A549 (cell line): Measurements from ENCODE around the gene LATS1. TPM values are rescaled to one million over a fixed set of nuclear protein-coding genes. Genes with fewer than 3 reads are reported as not detected.

Experiments used
- ATAC-seq, 2 experiments: fragments of 200-7000 bp in 1 of 2; fragments of >200 bp in 1 of 2; cut with Nextera tagmentation in 1 of 2; cut with Tn5 transposase in 1 of 2; 3 replicates each; pipeline versions ENCODE4 v1.8.0 to v1.9.1; 2018 to 2020; ENCODE audit warnings: mild to moderate bottlenecking in 1 of 2, moderate library complexity in 1 of 2
- CTCF ChIA-PET: fragments of 300-600 bp; sonication (Branson Sonifier 250); formaldehyde crosslinking; extraction: SDS; loops from one replicate; lab custom pipeline; 2021; ENCODE audit warnings: antibody characterized with exemption, inconsistent platforms; lab: Yijun Ruan, JAX
- POLR2A ChIA-PET: fragments of 350-600 bp; formaldehyde crosslinking; extraction: SDS; loops from one replicate; lab custom pipeline; 2021; ENCODE audit warnings: antibody characterized with exemption, inconsistent platforms; lab: Yijun Ruan, JAX
- DNase-seq, 2 experiments: peaks; one replicate each; pipeline versions ENCODE4 v3.0.0 to v3.0.0-alpha.2; 2011 to 2016; ENCODE audit warnings: low read depth in 1 of 2, low spot score in 1 of 2
- FAIRE-seq: peaks from 2 replicates; lab custom pipeline; 2011; peaks lifted over from hg19 to GRCh38; lab: Jason Lieb, UNC
- H3K27ac ChIP-seq, 2 experiments: fragments of >200 bp; sonication (Bioruptor Twin); formaldehyde crosslinking; 3 replicates each; pipeline ENCODE4 v1.5.1; 2016 to 2017
- H3K4me1 ChIP-seq: fragments of >200 bp; sonication (Bioruptor Twin); formaldehyde crosslinking; 3 replicates; pipeline ENCODE4 v1.6.1; 2016
- H3K4me2 ChIP-seq: fragments of >200 bp; sonication (Bioruptor Twin); formaldehyde crosslinking; 3 replicates; pipeline ENCODE4 v1.6.1; 2016
- H3K4me3 ChIP-seq: fragments of >200 bp; sonication (Bioruptor Twin); formaldehyde crosslinking; 3 replicates; pipeline ENCODE4 v1.5.1; 2016
- H3K9me3 ChIP-seq: fragments of >200 bp; sonication (Bioruptor Twin); formaldehyde crosslinking; 3 replicates; pipeline ENCODE4 v1.6.1; 2016
- BHLHE40 ChIP-seq: IDR thresholded peaks from 2 replicates; pipeline ENCODE4 v1.6.1; 2012; ENCODE audit warnings: low read depth, low read length, inconsistent platforms
- CBX8 ChIP-seq: fragments of 200-600 bp; sonication (generic); IDR thresholded peaks from 2 replicates; pipeline ENCODE4 v1.6.1; 2016
- CHD2 ChIP-seq: fragments of 150-350 bp; IDR thresholded peaks from 2 replicates; pipeline ENCODE4 v1.6.1; 2014; ENCODE audit warnings: low read length; ENCODE audit not compliant: partially characterized antibody
- EHMT2 ChIP-seq: fragments of 200-600 bp; sonication (generic); IDR thresholded peaks from 2 replicates; pipeline ENCODE4 v1.6.1; 2016; ENCODE audit warnings: antibody characterized with exemption, low read depth, mild to moderate bottlenecking, moderate library complexity
- EP300 ChIP-seq, 2 experiments: fragments of >200 bp; sonication (Bioruptor Twin); formaldehyde crosslinking; IDR thresholded peaks; 2 replicates in 1 of 2; 3 replicates in 1 of 2; pipeline ENCODE4 v1.6.1; 2016 to 2017
- FOSB ChIP-seq: fragments of 250-450 bp; sonication (Bioruptor Pico); IDR thresholded peaks from 2 replicates; pipeline ENCODE4 v1.5.0; 2020; ENCODE audit warnings: mild to moderate bottlenecking, moderate library complexity
- FOSL2 ChIP-seq, 2 experiments: fragments of 450-650 bp in 1 of 2; fragments of >200 bp in 1 of 2; sonication (Bioruptor Twin) in 1 of 2; formaldehyde crosslinking; IDR thresholded peaks; 2 replicates each; pipeline versions ENCODE4 v1.5.0 to v1.6.1; 2016 to 2020; ENCODE audit warnings: mild to moderate bottlenecking in 1 of 2, moderate library complexity in 1 of 2
- HEYL ChIP-seq: fragments of 250-450 bp; sonication (Bioruptor Pico); IDR thresholded peaks from 2 replicates; pipeline ENCODE4 v1.8.0; 2021; ENCODE audit warnings: mild to moderate bottlenecking, moderate library complexity
- HOXA7 ChIP-seq: fragments of 250-450 bp; sonication (Bioruptor Pico); IDR thresholded peaks from 2 replicates; pipeline ENCODE4 v1.5.0; 2020; ENCODE audit warnings: mild to moderate bottlenecking, moderate library complexity
- KDM5A ChIP-seq: fragments of 200-600 bp; sonication (generic); IDR thresholded peaks from 2 replicates; pipeline ENCODE4 v1.6.1; 2016; ENCODE audit warnings: antibody characterized with exemption, mild to moderate bottlenecking
- NFE2L2 ChIP-seq: fragments of 150-350 bp; conservative IDR thresholded peaks from 2 replicates; pipeline ENCODE4 v1.6.1; 2014; ENCODE audit warnings: low read length
- PHF8 ChIP-seq: fragments of 200-600 bp; sonication (generic); IDR thresholded peaks from 2 replicates; pipeline ENCODE4 v1.6.1; 2016; ENCODE audit warnings: low read depth, mild to moderate bottlenecking, antibody characterized with exemption, moderate library complexity, borderline replicate concordance
- POLR2AphosphoS2 ChIP-seq: conservative IDR thresholded peaks from 2 replicates; pipeline ENCODE4 v1.6.1; 2012; ENCODE audit warnings: low read length, improper control_type of control experiment, inconsistent platforms
- RCOR1 ChIP-seq: fragments of 150-350 bp; IDR thresholded peaks from 2 replicates; pipeline ENCODE4 v1.6.1; 2014; ENCODE audit warnings: antibody characterized with exemption, low read length, low read depth
- RNF2 ChIP-seq: fragments of 200-600 bp; sonication (generic); IDR thresholded peaks from 2 replicates; pipeline ENCODE4 v1.6.1; 2016; ENCODE audit warnings: low read depth, mild to moderate bottlenecking, antibody characterized with exemption, moderate library complexity, borderline replicate concordance
- TFCP2L1 ChIP-seq: fragments of 250-450 bp; sonication (Bioruptor Pico); IDR thresholded peaks from 2 replicates; pipeline ENCODE4 v1.5.0; 2021; ENCODE audit warnings: mild to moderate bottlenecking
- ZC3H11A ChIP-seq: fragments of 450-650 bp; IDR thresholded peaks from 2 replicates; pipeline ENCODE4 v1.6.1; 2014; ENCODE audit warnings: antibody characterized with exemption, mild to moderate bottlenecking
- ZNF302 ChIP-seq: fragments of 250-450 bp; sonication (Bioruptor Pico); IDR thresholded peaks from 2 replicates; pipeline ENCODE4 v1.9.0; 2021; ENCODE audit warnings: inconsistent platforms, mild to moderate bottlenecking, moderate library complexity
- ZSCAN20 ChIP-seq: fragments of 250-450 bp; sonication (Bioruptor Pico); IDR thresholded peaks from 2 replicates; pipeline ENCODE4 v1.8.0; 2022; ENCODE audit warnings: mild to moderate bottlenecking, moderate library complexity
- WGBS: methylation state at CpG from one replicate; pipeline ENCODE4 v1.1.6; 2017; ENCODE audit errors: missing lambda C conversion rate; 5-methylcytosine and 5-hydroxymethylcytosine counted together
- polyA plus RNA-seq, 4 experiments: library from polyadenylated mRNA; depleted of rRNA in 3 of 4; stranded (reverse); fragments of >200 nt; fragmentation: RNase III in 1 of 4; extraction: RNeasy Plus Mini Kit Qiagen cat#74134 plus additional on column Dnase treatment in 1 of 4; gene quantifications; 2 replicates in 3 of 4; 3 replicates in 1 of 4; pipeline ENCODE4 v1.2.3, GENCODE V29; 2011 to 2017
- TF ChIP-seq, protein P1 (sequence below): fragments of >200 bp; sonication (Bioruptor Twin); formaldehyde crosslinking; IDR thresholded peaks from 3 replicates; pipeline ENCODE4 v1.6.1; 2016
- TF ChIP-seq, protein P2 (sequence below): IDR thresholded peaks from 2 replicates; pipeline ENCODE4 v1.6.1; 2012
- TF ChIP-seq, protein P3 (sequence below): fragments of 200-600 bp; sonication (generic); IDR thresholded peaks from 2 replicates; pipeline ENCODE4 v1.6.1; 2016; ENCODE audit warnings: antibody characterized with exemption, mild to moderate bottlenecking, moderate library complexity
- TF ChIP-seq, protein P4 (sequence below): fragments of >200 bp; sonication (Bioruptor Twin); formaldehyde crosslinking; IDR thresholded peaks from 2 replicates; pipeline ENCODE4 v1.6.1; 2016
- TF ChIP-seq, protein P5 (sequence below): IDR thresholded peaks from 2 replicates; pipeline ENCODE4 v1.6.1; 2012; ENCODE audit warnings: low read depth, borderline replicate concordance

Gene LATS1
- polyA plus RNA-seq, 2 of the 4 experiments (the other 2 are of a cell fraction) = 6.1 to 18.5 TPM

DNA sequence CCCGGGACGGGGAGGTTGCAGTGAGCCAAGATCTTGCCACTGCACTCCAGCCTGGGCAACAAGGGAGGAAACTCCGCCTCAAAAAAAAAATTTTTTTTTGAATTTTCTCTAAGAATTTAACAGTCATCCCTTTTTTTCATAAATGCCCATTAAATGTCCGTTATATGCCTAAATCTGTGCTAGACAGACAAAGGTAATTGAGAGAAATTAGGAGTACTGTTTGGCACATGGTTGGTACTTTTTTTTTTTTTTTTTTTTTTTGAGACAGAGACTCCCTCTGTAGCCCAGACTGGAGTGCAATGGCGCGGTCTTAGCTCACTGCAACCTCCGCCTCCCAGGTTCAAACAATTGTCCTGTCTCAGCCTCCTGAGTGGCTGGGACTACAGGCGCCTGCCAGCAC is 33.3 kb upstream of the LATS1 start:
- CTCF ChIA-PET = no interaction called here
- peak overlapping the region; percentile 74 for H3K4me2 ChIP-seq
- no peak for DNase-seq
- peaks cover 16% of the 10 kb centered on the region; the same call in 2 of the 3 replicates for H3K4me1 ChIP-seq
- TF ChIP-seq ZC3H11A = no peak
- no peak for TF ChIP-seq PHF8
- no peak for TF ChIP-seq RCOR1
- no peak for TF ChIP-seq KDM5A
- TF ChIP-seq, protein P1, sequence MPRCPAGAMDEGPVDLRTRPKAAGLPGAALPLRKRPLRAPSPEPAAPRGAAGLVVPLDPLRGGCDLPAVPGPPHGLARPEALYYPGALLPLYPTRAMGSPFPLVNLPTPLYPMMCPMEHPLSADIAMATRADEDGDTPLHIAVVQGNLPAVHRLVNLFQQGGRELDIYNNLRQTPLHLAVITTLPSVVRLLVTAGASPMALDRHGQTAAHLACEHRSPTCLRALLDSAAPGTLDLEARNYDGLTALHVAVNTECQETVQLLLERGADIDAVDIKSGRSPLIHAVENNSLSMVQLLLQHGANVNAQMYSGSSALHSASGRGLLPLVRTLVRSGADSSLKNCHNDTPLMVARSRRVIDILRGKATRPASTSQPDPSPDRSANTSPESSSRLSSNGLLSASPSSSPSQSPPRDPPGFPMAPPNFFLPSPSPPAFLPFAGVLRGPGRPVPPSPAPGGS = no peak
- no peak for TF ChIP-seq EHMT2
- no peak for TF ChIP-seq POLR2AphosphoS2
- TF ChIP-seq, protein P2, sequence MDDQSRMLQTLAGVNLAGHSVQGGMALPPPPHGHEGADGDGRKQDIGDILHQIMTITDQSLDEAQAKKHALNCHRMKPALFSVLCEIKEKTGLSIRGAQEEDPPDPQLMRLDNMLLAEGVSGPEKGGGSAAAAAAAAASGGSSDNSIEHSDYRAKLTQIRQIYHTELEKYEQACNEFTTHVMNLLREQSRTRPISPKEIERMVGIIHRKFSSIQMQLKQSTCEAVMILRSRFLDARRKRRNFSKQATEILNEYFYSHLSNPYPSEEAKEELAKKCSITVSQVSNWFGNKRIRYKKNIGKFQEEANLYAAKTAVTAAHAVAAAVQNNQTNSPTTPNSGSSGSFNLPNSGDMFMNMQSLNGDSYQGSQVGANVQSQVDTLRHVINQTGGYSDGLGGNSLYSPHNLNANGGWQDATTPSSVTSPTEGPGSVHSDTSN = no peak
- TF ChIP-seq NFE2L2 = no peak
- TF ChIP-seq RNF2 = no peak
- TF ChIP-seq CBX8 = no peak
- no peak for TF ChIP-seq TFCP2L1 (CRISPR knock-in tag)
- TF ChIP-seq HOXA7 = no peak
- TF ChIP-seq CHD2 = no peak
- TF ChIP-seq FOSB (CRISPR knock-in tag) = no peak
- TF ChIP-seq BHLHE40 = no peak
- TF ChIP-seq HEYL (CRISPR knock-in tag) = no peak
- no peak for TF ChIP-seq ZNF302 (CRISPR knock-in tag)
- TF ChIP-seq, all 56 proteins: peak for 0
- no peak for ATAC-seq
- Histone ChIP-seq H3K27ac (peak overlapping the region in 1 of 2 experiments; percentile 97; a peak in 1 of 6 replicates), H3K4me3 (no peak overlapping the region), H3K9me3 (no peaks in the 10 kb centered on the region)
- 88% methylated on average over 8 of the region's 8 CpGs for WGBS
- POLR2A ChIA-PET = interaction anchor here (1.2 kb wide), 1 partner anchor 185 kb away, joined by 3 read pairs; the partner anchor contains the start of gene GINM1
- no peak for FAIRE-seq

DNA sequence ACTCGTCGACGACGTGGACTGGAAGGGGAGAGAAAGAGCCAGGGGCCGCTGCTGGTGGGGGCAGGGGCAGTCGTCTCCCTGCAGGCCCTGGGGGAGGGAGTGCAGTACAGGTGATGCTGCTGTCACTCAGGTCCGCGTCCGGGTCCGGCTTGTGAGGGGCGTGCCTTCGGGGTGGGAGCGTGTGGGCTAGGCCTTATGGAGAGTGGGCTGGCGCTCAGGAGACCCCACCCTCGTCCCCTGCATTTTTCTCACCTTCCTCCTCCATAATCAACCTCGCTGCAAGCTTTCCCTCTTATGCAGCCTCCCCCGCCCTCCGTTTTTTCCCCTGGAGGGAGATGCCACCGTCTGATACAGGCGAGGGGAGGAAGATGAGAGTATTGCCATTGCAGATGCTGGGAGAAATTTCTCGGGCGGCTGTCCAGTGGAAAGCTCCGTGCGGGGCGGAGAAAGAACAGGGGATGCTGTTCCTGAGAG is 32.3 kb upstream of the LATS1 start:
- CTCF ChIA-PET = no interaction called here
- TF ChIP-seq BHLHE40 (no peak), HEYL (CRISPR knock-in tag) (no peak), FOSL2 (IDR thresholded peaks at IDR 0.05) (no peak), FOSL2 (CRISPR knock-in tag; IDR thresholded peaks at IDR 0.05) (no peak), EP300 (IDR thresholded peaks at IDR 0.05) (no peak), PHF8 (no peak), CHD2 (no peak), ZSCAN20 (CRISPR knock-in tag) (no peak)
- TF ChIP-seq, protein P3, sequence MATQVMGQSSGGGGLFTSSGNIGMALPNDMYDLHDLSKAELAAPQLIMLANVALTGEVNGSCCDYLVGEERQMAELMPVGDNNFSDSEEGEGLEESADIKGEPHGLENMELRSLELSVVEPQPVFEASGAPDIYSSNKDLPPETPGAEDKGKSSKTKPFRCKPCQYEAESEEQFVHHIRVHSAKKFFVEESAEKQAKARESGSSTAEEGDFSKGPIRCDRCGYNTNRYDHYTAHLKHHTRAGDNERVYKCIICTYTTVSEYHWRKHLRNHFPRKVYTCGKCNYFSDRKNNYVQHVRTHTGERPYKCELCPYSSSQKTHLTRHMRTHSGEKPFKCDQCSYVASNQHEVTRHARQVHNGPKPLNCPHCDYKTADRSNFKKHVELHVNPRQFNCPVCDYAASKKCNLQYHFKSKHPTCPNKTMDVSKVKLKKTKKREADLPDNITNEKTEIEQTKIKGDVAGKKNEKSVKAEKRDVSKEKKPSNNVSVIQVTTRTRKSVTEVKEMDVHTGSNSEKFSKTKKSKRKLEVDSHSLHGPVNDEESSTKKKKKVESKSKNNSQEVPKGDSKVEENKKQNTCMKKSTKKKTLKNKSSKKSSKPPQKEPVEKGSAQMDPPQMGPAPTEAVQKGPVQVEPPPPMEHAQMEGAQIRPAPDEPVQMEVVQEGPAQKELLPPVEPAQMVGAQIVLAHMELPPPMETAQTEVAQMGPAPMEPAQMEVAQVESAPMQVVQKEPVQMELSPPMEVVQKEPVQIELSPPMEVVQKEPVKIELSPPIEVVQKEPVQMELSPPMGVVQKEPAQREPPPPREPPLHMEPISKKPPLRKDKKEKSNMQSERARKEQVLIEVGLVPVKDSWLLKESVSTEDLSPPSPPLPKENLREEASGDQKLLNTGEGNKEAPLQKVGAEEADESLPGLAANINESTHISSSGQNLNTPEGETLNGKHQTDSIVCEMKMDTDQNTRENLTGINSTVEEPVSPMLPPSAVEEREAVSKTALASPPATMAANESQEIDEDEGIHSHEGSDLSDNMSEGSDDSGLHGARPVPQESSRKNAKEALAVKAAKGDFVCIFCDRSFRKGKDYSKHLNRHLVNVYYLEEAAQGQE = peak; percentile 26; the same call in 1 of the 2 replicates
- TF ChIP-seq, protein P4, sequence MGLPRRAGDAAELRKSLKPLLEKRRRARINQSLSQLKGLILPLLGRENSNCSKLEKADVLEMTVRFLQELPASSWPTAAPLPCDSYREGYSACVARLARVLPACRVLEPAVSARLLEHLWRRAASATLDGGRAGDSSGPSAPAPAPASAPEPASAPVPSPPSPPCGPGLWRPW = no peak
- TF ChIP-seq, protein P5, sequence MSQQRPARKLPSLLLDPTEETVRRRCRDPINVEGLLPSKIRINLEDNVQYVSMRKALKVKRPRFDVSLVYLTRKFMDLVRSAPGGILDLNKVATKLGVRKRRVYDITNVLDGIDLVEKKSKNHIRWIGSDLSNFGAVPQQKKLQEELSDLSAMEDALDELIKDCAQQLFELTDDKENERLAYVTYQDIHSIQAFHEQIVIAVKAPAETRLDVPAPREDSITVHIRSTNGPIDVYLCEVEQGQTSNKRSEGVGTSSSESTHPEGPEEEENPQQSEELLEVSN = 0 out of 2 replicates have a peak, but pooled peaks have one; percentile 13
- TF ChIP-seq, all 56 proteins: peak for 2
- POLR2A ChIA-PET = interaction anchor here (0.6 to 1.3 kb wide), 5 partner anchors 13 to 200 kb away, joined by 3 read pairs; partner anchors contain the start of genes GINM1 and LATS1

More for the DNA sequence above, 32.3 kb upstream of the LATS1 start:
- Histone ChIP-seq H3K4me2 (peak overlapping the region; percentile 74), H3K4me3 (peak overlapping the region; percentile 97), H3K9me3 (no peaks in the 10 kb centered on the region), H3K27ac (peak overlapping the region; percentile 93 to 97), H3K4me1 (peaks cover 20% of the 10 kb centered on the region; the same call in 2 of the 3 replicates)
- ATAC-seq = peak; percentile 61 to 80
- WGBS = under 1% methylated on average over 19 of the region's 25 CpGs
- no peak for FAIRE-seq
- peak; percentile 47 to 70 for DNase-seq
